Measurements from ENCODE around the gene LRIG1.

DNA sequence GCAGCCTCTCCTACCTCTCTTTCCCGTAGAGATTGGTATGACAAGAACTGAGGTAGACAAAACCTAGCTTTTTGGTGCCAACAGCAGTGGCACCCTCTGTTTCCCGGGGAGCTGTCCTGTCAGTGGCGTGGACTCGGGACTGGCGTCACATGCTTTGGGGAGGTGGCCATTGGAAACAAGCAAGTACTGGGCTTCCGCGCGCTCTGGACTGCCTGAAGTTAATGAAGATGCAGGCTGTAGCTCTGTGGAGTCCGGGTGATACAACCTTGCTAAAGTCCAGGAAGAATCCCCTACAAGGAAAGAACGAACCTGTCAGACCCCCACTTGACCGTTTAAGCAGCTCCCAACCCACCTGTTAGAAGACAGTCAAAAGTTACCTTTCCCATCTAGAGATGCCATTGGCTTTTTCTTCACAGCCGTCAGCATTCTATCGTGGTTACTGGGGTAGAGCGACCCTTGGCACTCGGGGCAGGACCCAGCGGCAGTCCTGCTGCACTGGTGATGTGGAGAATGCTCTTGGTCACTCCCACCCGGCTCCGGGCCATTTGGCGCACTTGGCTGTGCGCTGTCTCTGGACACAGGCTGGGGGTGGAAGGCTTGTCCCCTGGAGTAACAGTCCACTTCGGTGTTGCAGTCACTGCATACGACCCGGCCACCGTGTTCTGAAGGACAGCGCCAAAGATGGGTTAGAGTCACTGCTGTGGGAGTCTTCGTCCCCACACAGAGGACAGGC is 120.5 kb downstream of the LRIG1 start:
- no peak for TF ChIP-seq SALL2 (tag by site-specific recombination; IDR thresholded peaks at IDR 0.05; ENCODE audit: borderline replicate concordance)
- TF ChIP-seq YY1 (tag by site-specific recombination; IDR thresholded peaks at IDR 0.05), result no peak
- TF ChIP-seq, protein P1, sequence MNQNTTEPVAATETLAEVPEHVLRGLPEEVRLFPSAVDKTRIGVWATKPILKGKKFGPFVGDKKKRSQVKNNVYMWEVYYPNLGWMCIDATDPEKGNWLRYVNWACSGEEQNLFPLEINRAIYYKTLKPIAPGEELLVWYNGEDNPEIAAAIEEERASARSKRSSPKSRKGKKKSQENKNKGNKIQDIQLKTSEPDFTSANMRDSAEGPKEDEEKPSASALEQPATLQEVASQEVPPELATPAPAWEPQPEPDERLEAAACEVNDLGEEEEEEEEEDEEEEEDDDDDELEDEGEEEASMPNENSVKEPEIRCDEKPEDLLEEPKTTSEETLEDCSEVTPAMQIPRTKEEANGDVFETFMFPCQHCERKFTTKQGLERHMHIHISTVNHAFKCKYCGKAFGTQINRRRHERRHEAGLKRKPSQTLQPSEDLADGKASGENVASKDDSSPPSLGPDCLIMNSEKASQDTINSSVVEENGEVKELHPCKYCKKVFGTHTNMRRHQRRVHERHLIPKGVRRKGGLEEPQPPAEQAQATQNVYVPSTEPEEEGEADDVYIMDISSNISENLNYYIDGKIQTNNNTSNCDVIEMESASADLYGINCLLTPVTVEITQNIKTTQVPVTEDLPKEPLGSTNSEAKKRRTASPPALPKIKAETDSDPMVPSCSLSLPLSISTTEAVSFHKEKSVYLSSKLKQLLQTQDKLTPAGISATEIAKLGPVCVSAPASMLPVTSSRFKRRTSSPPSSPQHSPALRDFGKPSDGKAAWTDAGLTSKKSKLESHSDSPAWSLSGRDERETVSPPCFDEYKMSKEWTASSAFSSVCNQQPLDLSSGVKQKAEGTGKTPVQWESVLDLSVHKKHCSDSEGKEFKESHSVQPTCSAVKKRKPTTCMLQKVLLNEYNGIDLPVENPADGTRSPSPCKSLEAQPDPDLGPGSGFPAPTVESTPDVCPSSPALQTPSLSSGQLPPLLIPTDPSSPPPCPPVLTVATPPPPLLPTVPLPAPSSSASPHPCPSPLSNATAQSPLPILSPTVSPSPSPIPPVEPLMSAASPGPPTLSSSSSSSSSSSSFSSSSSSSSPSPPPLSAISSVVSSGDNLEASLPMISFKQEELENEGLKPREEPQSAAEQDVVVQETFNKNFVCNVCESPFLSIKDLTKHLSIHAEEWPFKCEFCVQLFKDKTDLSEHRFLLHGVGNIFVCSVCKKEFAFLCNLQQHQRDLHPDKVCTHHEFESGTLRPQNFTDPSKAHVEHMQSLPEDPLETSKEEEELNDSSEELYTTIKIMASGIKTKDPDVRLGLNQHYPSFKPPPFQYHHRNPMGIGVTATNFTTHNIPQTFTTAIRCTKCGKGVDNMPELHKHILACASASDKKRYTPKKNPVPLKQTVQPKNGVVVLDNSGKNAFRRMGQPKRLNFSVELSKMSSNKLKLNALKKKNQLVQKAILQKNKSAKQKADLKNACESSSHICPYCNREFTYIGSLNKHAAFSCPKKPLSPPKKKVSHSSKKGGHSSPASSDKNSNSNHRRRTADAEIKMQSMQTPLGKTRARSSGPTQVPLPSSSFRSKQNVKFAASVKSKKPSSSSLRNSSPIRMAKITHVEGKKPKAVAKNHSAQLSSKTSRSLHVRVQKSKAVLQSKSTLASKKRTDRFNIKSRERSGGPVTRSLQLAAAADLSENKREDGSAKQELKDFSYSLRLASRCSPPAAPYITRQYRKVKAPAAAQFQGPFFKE (tag by site-specific recombination; IDR thresholded peaks at IDR 0.05; ENCODE audit: borderline replicate concordance), result no peak
- TF ChIP-seq, protein P2, sequence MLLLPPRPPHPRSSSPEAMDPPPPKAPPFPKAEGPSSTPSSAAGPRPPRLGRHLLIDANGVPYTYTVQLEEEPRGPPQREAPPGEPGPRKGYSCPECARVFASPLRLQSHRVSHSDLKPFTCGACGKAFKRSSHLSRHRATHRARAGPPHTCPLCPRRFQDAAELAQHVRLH (tag by site-specific recombination; IDR thresholded peaks at IDR 0.05), result no peak
- TF ChIP-seq KLF16 (tag by site-specific recombination; IDR thresholded peaks at IDR 0.05), result no peak
- TF ChIP-seq, protein P3, sequence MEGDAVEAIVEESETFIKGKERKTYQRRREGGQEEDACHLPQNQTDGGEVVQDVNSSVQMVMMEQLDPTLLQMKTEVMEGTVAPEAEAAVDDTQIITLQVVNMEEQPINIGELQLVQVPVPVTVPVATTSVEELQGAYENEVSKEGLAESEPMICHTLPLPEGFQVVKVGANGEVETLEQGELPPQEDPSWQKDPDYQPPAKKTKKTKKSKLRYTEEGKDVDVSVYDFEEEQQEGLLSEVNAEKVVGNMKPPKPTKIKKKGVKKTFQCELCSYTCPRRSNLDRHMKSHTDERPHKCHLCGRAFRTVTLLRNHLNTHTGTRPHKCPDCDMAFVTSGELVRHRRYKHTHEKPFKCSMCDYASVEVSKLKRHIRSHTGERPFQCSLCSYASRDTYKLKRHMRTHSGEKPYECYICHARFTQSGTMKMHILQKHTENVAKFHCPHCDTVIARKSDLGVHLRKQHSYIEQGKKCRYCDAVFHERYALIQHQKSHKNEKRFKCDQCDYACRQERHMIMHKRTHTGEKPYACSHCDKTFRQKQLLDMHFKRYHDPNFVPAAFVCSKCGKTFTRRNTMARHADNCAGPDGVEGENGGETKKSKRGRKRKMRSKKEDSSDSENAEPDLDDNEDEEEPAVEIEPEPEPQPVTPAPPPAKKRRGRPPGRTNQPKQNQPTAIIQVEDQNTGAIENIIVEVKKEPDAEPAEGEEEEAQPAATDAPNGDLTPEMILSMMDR (tag by site-specific recombination; IDR thresholded peaks at IDR 0.05), result no peak
- no peak for TF ChIP-seq SCRT1 (tag by site-specific recombination; IDR thresholded peaks at IDR 0.05; ENCODE audit: borderline replicate concordance)
- no peak for TF ChIP-seq GLIS1 (tag by site-specific recombination; IDR thresholded peaks at IDR 0.05)
- TF ChIP-seq ZNF19 (tag by site-specific recombination; IDR thresholded peaks at IDR 0.05; ENCODE audit: low read depth), result no peak
- TF ChIP-seq, protein P4, sequence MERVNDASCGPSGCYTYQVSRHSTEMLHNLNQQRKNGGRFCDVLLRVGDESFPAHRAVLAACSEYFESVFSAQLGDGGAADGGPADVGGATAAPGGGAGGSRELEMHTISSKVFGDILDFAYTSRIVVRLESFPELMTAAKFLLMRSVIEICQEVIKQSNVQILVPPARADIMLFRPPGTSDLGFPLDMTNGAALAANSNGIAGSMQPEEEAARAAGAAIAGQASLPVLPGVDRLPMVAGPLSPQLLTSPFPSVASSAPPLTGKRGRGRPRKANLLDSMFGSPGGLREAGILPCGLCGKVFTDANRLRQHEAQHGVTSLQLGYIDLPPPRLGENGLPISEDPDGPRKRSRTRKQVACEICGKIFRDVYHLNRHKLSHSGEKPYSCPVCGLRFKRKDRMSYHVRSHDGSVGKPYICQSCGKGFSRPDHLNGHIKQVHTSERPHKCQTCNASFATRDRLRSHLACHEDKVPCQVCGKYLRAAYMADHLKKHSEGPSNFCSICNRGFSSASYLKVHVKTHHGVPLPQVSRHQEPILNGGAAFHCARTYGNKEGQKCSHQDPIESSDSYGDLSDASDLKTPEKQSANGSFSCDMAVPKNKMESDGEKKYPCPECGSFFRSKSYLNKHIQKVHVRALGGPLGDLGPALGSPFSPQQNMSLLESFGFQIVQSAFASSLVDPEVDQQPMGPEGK (tag by site-specific recombination; IDR thresholded peaks at IDR 0.05), result no peak
- no peak for TF ChIP-seq ZNF132 (tag by site-specific recombination; IDR thresholded peaks at IDR 0.05; ENCODE audit: borderline replicate concordance)
- TF ChIP-seq, protein P5, sequence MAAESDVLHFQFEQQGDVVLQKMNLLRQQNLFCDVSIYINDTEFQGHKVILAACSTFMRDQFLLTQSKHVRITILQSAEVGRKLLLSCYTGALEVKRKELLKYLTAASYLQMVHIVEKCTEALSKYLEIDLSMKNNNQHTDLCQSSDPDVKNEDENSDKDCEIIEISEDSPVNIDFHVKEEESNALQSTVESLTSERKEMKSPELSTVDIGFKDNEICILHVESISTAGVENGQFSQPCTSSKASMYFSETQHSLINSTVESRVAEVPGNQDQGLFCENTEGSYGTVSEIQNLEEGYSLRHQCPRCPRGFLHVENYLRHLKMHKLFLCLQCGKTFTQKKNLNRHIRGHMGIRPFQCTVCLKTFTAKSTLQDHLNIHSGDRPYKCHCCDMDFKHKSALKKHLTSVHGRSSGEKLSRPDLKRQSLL (tag by site-specific recombination; IDR thresholded peaks at IDR 0.05), result no peak
- no peak for TF ChIP-seq ZNF624 (tag by site-specific recombination; IDR thresholded peaks at IDR 0.05)
